Fibroblast of lung (primary cell): Measurements from ENCODE around the gene TSHZ2. TPM values are rescaled to one million over a fixed set of nuclear protein-coding genes. Genes with fewer than 3 reads are reported as not detected.

Experiments used
- DNase-seq, 2 donors: peaks; one replicate each; pipeline versions ENCODE4 v3.0.0 to v3.0.0-alpha.2; 2010; ENCODE audit warnings: low read depth in 2 of 2
- H2AFZ ChIP-seq: 2 replicates; pipeline ENCODE4 v1.5.1; 2012; ENCODE audit warnings: low read length, control low read depth, inconsistent platforms
- H3K27ac ChIP-seq: 2 replicates; pipeline ENCODE4 v1.5.1; 2011; ENCODE audit warnings: low read length, control low read depth; ENCODE audit not compliant: insufficient read depth
- H3K27me3 ChIP-seq: 2 replicates; pipeline ENCODE4 v1.5.1; 2011; ENCODE audit warnings: mild to moderate bottlenecking, low read length; ENCODE audit not compliant: control insufficient read depth, insufficient read depth
- H3K36me3 ChIP-seq: 2 replicates; pipeline ENCODE4 v1.5.1; 2011; ENCODE audit warnings: low read length; ENCODE audit not compliant: control insufficient read depth, insufficient read depth
- H3K4me1 ChIP-seq: 2 replicates; pipeline ENCODE4 v1.5.1; 2011; ENCODE audit warnings: low read length; ENCODE audit not compliant: control insufficient read depth, insufficient read depth; ENCODE audit errors: extremely low read depth
- H3K4me2 ChIP-seq: 2 replicates; pipeline ENCODE4 v1.5.1; 2011; ENCODE audit warnings: low read length, control low read depth; ENCODE audit not compliant: insufficient read depth; ENCODE audit errors: extremely low read depth
- H3K4me3 ChIP-seq, 4 experiments: fragments of 200-600 bp in 1 of 4; sonication (generic) in 1 of 4; replicated peaks in 1 of 4; 2 replicates each; pipeline ENCODE4 v1.5.1; 2011 to 2016; ENCODE audit warnings: low read length in 4 of 4, low read depth in 3 of 4, mild to moderate bottlenecking in 3 of 4, control low read depth in 2 of 4, inconsistent platforms in 1 of 4, mixed read lengths in 1 of 4; ENCODE audit not compliant: insufficient read depth in 1 of 4; ENCODE audit errors: control extremely low read depth in 1 of 4
- H3K79me2 ChIP-seq: 2 replicates; pipeline ENCODE4 v1.5.1; 2012; ENCODE audit warnings: mild to moderate bottlenecking, low read length, inconsistent platforms; ENCODE audit not compliant: control insufficient read depth, insufficient read depth
- H3K9ac ChIP-seq: 2 replicates; pipeline ENCODE4 v1.5.1; 2011; ENCODE audit warnings: mild to moderate bottlenecking, low read length, control low read depth; ENCODE audit not compliant: insufficient read depth
- H3K9me3 ChIP-seq: 2 replicates; pipeline ENCODE4 v1.5.1; 2012; ENCODE audit warnings: low read depth, low read length; ENCODE audit not compliant: control insufficient read depth, insufficient read depth
- H4K20me1 ChIP-seq: 2 replicates; pipeline ENCODE4 v1.5.1; 2011; ENCODE audit warnings: low read length; ENCODE audit not compliant: control insufficient read depth, insufficient read depth; ENCODE audit errors: extremely low read depth
- CTCF ChIP-seq, 2 donors: IDR thresholded peaks in 1 of 2; conservative IDR thresholded peaks in 1 of 2; 1 replicate in 1 of 2; 2 replicates in 1 of 2; pipeline ENCODE4 v1.5.1; 2011 to 2012; ENCODE audit warnings: low read length in 2 of 2, control low read depth in 1 of 2, inconsistent platforms in 1 of 2, low read depth in 1 of 2, mild to moderate bottlenecking in 1 of 2
- EZH2 ChIP-seq: IDR thresholded peaks from 2 replicates; pipeline ENCODE4 v1.5.1; 2012; ENCODE audit warnings: low read length, control low read depth, mild to moderate bottlenecking; ENCODE audit errors: missing control alignments
- polyA plus RNA-seq, 2 donors: library from polyadenylated mRNA; depleted of rRNA in 1 of 2; stranded (reverse) in 1 of 2; unstranded in 1 of 2; fragments of >200 nt; gene quantifications; 2 replicates each; pipeline ENCODE4 v1.2.1, GENCODE V29; 2011 to 2012; ENCODE audit warnings: missing spikeins in 1 of 2
- total RNA-seq: library from RNA; depleted of rRNA; stranded (reverse); fragments of >200 nt; gene quantifications from 2 replicates; pipeline ENCODE4 v1.2.1, GENCODE V29; 2014

Gene TSHZ2
- total and polyA plus RNA-seq, 2 donors (not counting 1 experiment from before 2014, with no cell fraction given), result 0.15 to 2.6 TPM

DNA sequence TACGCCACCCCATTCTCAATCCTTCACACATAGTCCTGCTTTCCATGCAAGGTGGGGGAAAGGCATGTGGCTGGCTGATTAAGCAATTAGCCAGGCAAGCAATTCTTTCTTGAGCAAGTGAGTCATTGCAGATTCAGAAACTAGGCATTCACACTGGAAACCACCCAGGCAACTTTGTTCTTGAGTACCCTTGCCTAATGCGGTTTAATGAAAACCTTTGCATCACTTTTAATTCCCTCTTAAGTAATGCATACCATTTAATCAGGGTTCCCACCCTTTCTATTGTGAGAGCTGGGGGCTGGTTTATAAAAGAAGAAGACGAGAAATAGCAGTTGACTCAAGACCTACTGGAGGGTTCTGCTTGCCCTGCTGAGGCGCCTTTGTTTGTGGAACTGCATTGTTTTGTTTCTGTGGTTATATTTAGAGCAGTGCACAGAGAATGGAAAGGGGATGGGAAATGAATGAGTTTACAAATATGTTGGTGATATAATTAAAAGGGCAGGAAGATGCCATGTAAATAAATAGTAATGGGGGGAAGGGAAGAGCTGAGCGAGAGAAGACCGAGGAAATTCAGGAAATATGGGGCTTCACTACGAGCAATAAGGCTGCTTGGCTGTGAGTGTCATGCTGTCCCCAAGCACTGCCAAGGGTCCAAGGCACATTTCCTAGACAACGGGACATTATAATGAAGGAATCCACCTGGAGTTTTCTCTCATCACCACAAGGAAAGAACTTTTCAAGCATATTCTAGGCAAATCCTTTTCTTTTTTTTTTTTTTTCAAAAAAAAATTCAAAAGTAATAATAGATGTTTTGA lies 48.8 kb upstream of the TSHZ2 start:
- Histone ChIP-seq H2AFZ (no peak overlapping the region), H3K9ac (no peak overlapping the region), H3K36me3 (no peaks in the 10 kb centered on the region), H3K27me3 (no peaks in the 10 kb centered on the region), H3K4me3 (no peak overlapping the region), H3K4me1 (no peaks in the 10 kb centered on the region), H3K9me3 (no peaks in the 10 kb centered on the region), H3K27ac (no peak overlapping the region), H3K4me2 (no peak overlapping the region), H3K79me2 (no peaks in the 10 kb centered on the region), H4K20me1 (no peaks in the 10 kb centered on the region)
- peak; percentile 98 to 100 for DNase-seq
- TF ChIP-seq EZH2, result no peak
- TF ChIP-seq CTCF (conservative IDR thresholded peaks at IDR 0.05 in 1 of 2, IDR thresholded peaks at IDR 0.05 in 1 of 2; ENCODE audit: low read depth in 1 of 2, low read length in 2 of 2), result no peak

DNA sequence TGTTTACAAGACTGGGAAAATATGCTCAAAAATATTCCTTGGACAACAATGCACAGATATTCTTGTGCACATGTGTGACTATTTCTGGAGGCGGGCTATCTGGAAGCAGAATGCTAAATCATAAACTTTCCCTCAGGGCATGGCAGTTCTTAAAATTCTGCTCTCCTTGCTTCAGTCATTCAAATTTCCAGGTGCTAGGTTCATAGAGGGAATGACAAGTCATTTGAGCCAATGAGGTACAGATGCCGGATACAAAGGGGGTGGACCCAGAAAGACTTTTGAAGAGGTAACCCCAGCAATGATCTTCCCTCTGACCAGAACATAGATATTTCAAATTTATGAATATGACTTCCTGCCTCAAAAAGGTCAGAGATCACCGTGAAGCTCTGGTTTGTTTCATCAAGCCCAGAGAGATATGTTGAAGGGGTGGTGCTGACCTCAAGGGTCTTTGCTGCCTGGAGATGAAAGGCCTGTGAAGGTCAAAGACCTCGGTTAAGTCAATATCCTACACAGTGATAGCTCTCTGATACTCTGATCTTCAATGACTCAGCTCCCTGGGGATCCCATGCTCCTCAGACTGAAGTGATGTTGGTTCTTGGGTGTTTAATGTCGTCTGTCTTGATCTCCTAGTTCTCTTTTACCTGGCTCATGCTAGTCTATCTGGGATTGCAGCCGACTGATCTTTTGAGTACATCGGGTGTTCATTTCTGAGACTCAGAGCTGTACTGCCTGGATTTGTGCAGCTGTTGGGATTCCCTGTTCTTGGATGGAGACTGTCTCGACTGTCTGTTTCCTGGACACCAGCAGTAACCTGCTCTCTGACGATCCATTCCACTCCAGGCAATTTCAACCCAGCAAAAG lies 47.5 kb upstream of the TSHZ2 start:
- DNase-seq, result no peak

More for the DNA sequence above, 47.5 kb upstream of the TSHZ2 start:
- Histone ChIP-seq H2AFZ (no peak overlapping the region), H4K20me1 (no peaks in the 10 kb centered on the region), H3K4me3 (no peak overlapping the region), H3K27me3 (no peaks in the 10 kb centered on the region), H3K79me2 (no peaks in the 10 kb centered on the region), H3K9me3 (no peaks in the 10 kb centered on the region), H3K9ac (no peak overlapping the region), H3K4me1 (no peaks in the 10 kb centered on the region), H3K27ac (no peak overlapping the region), H3K36me3 (no peaks in the 10 kb centered on the region), H3K4me2 (no peak overlapping the region)
- TF ChIP-seq CTCF (conservative IDR thresholded peaks at IDR 0.05 in 1 of 2, IDR thresholded peaks at IDR 0.05 in 1 of 2; ENCODE audit: low read depth in 1 of 2, low read length in 2 of 2) (no peak), EZH2 (no peak)
